Rectal smooth muscle tissue (tissue), 1 donor: Measurements from ENCODE around the gene CHST11.

Source experiments
- H3K27ac ChIP-seq: one replicate; pipeline ENCODE4 v1.7.0; 2013; ENCODE audit warnings: low read depth, low read length, inconsistent platforms
- H3K27me3 ChIP-seq: one replicate; pipeline ENCODE4 v1.7.0; 2013; ENCODE audit warnings: low read length; ENCODE audit not compliant: control insufficient read depth, insufficient read depth
- H3K36me3 ChIP-seq: one replicate; pipeline ENCODE4 v1.7.0; 2013; ENCODE audit warnings: low read length; ENCODE audit not compliant: control insufficient read depth, insufficient read depth
- H3K4me1 ChIP-seq: one replicate; pipeline ENCODE4 v1.7.0; 2013; ENCODE audit warnings: low read length; ENCODE audit not compliant: control insufficient read depth, insufficient read depth
- H3K4me3 ChIP-seq: one replicate; pipeline ENCODE4 v1.7.0; 2013; ENCODE audit warnings: low read length
- H3K9ac ChIP-seq: one replicate; pipeline ENCODE4 v1.7.0; 2013; ENCODE audit warnings: low read length

The CHST11 gene

DNA sequence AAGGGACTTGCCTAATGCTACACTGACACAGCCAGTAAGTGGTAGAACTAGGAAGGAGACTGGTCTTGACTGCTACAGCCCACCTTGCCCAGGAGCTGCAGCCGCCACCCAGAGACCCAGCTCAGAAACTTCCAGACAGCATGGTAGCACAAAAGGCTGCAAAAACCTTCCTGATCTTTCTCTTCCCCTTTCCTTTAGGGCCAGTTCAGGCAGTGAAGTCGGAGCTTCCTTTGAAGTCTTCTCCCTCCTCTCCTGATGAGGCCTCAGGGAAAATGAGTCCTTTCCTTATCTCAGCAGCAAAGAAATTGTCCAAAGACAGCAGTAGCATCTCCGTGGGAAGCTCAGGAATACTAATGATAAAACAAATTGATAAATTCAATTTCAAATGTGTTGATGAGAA lies 21.0 kb upstream of the CHST11 start:
- Histone ChIP-seq H3K9ac (no peak overlapping the region), H3K36me3 (no peaks in the 10 kb centered on the region), H3K27ac (no peak overlapping the region), H3K4me3 (no peak overlapping the region), H3K27me3 (no peaks in the 10 kb centered on the region), H3K4me1 (no peaks in the 10 kb centered on the region)

- H3K9ac ChIP-seq = no peak overlapping the region
- no peak overlapping the region for H3K27ac ChIP-seq
- no peaks in the 10 kb centered on the region for H3K27me3 ChIP-seq
- no peaks in the 10 kb centered on the region for H3K36me3 ChIP-seq
- H3K4me1 ChIP-seq = no peaks in the 10 kb centered on the region
- H3K4me3 ChIP-seq = no peak overlapping the region
Observed at GRCh38 chr12:104436790-104437189, 20.0 kb upstream of the CHST11 start.

DNA sequence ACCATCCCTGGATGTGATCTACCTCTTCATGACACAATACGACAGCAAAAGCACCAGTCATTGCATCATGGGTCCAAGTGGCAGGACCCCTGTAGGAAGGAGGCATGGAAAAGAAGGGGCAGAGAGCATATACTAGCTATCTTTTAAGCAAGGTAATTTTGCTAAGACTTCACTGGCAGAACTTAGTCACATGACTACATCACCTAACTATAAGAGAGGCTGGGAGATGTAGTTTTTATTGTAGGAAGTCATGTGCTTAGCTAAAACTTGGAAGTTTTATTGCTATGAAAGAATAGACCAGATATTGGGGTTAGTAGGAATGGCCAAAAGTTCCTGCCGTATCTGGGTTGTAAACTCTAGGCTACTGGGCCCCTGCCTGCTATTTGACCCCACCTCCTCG lies 18.6 kb upstream of the CHST11 start:
- H3K27me3 ChIP-seq = no peaks in the 10 kb centered on the region

DNA sequence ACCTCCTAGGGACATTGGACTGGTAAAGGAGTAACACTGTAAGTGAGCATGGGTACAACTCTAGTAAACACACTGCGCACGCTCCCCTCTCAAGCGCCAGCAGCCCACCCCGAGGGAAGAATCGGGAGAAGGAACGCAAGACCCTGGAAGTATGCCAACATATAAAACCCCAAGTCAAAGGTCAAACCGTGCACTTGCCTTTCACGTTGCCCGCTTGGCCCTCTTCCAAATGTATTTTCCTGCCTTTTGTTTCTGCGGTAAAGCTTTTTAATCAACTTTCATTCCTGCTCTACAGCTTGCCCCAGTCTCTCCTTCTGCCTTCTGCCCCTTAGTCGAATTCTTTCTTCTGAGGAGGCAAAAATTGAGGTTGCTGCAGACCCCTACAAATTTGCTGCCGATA lies 17.6 kb upstream of the CHST11 start:
- no peak overlapping the region for H3K27ac ChIP-seq
- no peaks in the 10 kb centered on the region for H3K4me1 ChIP-seq
- H3K9ac ChIP-seq = no peak overlapping the region
- H3K27me3 ChIP-seq = no peaks in the 10 kb centered on the region
- H3K4me3 ChIP-seq = no peak overlapping the region
- H3K36me3 ChIP-seq = no peaks in the 10 kb centered on the region

More for the DNA sequence above, 18.6 kb upstream of the CHST11 start:
- Histone ChIP-seq H3K36me3 (no peaks in the 10 kb centered on the region), H3K27ac (no peak overlapping the region), H3K9ac (no peak overlapping the region), H3K4me1 (no peaks in the 10 kb centered on the region), H3K4me3 (no peak overlapping the region)

GRCh38 chr12:104443008-104443407 lies 13.7 kb upstream of the CHST11 start:
- H3K4me3 ChIP-seq = no peak overlapping the region
- no peak overlapping the region for H3K27ac ChIP-seq
- no peaks in the 10 kb centered on the region for H3K27me3 ChIP-seq
- no peaks in the 10 kb centered on the region for H3K4me1 ChIP-seq
- no peak overlapping the region for H3K9ac ChIP-seq
- no peaks in the 10 kb centered on the region for H3K36me3 ChIP-seq

GRCh38 chr12:104446646-104447421 lies 9.9 kb upstream of the CHST11 start:
- Histone ChIP-seq H3K4me1 (no peaks in the 10 kb centered on the region), H3K36me3 (no peaks in the 10 kb centered on the region), H3K9ac (no peak overlapping the region), H3K4me3 (no peak overlapping the region), H3K27ac (no peak overlapping the region), H3K27me3 (no peaks in the 10 kb centered on the region)

- H3K4me1 ChIP-seq = no peaks in the 10 kb centered on the region
- H3K27me3 ChIP-seq = no peaks in the 10 kb centered on the region
- no peak overlapping the region for H3K4me3 ChIP-seq
- no peak overlapping the region for H3K9ac ChIP-seq
- H3K36me3 ChIP-seq = no peaks in the 10 kb centered on the region
- no peak overlapping the region for H3K27ac ChIP-seq
Observed at GRCh38 chr12:104448031-104448430, 8.7 kb upstream of the CHST11 start.

DNA sequence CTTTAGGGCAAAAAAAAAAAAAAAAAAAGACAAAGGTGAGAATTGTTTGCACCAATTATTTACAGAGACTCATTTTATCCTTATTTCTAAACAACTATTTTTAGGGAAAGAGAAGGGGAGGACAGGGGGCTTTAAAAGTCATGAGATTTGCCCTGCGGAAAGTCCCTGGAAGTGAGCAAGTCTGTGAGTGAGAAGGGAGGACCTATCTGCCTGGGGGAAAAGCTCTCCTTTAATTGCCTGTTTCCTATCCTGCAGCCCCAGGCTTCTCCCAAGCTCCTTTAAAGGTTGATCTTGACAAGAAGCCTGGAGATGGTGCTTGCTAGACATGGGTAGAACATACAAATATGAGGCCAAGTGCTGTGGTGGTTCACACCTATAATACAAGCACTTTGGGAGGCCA lies 8.3 kb upstream of the CHST11 start:
- Histone ChIP-seq H3K27me3 (no peaks in the 10 kb centered on the region), H3K4me3 (no peak overlapping the region), H3K4me1 (no peaks in the 10 kb centered on the region), H3K27ac (no peak overlapping the region), H3K36me3 (no peaks in the 10 kb centered on the region), H3K9ac (no peak overlapping the region)

GRCh38 chr12:104450700-104451099 lies 6.0 kb upstream of the CHST11 start:
- Histone ChIP-seq H3K27ac (no peak overlapping the region), H3K36me3 (no peaks in the 10 kb centered on the region), H3K4me1 (no peaks in the 10 kb centered on the region), H3K4me3 (no peak overlapping the region), H3K9ac (no peak overlapping the region), H3K27me3 (no peaks in the 10 kb centered on the region)

GRCh38 chr12:104452087-104452486 lies 4.7 kb upstream of the CHST11 start:
- H3K27me3 ChIP-seq = no peaks in the 10 kb centered on the region
- no peak overlapping the region for H3K27ac ChIP-seq

GRCh38 chr12:104453133-104453532 lies 3.6 kb upstream of the CHST11 start:
- Histone ChIP-seq H3K27ac (no peak overlapping the region), H3K27me3 (peaks cover 2% of the 10 kb centered on the region), H3K36me3 (no peaks in the 10 kb centered on the region), H3K4me3 (no peak overlapping the region), H3K9ac (no peak overlapping the region), H3K4me1 (no peaks in the 10 kb centered on the region)

More at GRCh38 chr12:104452087-104452486, 4.7 kb upstream of the CHST11 start:
- Histone ChIP-seq H3K9ac (no peak overlapping the region), H3K36me3 (no peaks in the 10 kb centered on the region), H3K4me1 (no peaks in the 10 kb centered on the region), H3K4me3 (no peak overlapping the region)

DNA sequence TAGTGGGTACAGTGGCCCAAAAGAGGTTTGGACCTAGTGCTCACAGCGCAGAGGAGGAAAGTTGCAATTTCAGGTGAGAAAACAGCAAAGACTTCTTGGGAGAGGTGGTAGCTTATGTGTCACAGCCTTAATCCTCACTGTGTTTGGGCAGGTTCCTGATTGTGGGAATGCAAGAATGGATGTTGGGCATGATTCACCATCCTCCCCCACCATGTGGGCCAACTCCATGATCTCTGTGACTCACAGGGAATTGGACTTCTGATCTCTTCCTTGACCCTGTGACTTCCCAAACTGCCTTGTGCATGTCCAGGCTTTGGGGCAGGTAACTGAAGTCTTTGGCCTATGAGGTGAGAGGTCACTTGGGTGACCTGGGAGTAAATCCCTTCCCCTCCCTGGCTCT lies 1.8 kb upstream of the CHST11 start:
- Histone ChIP-seq H3K4me1 (peaks cover 2% of the 10 kb centered on the region), H3K27ac (no peak overlapping the region), H3K36me3 (no peaks in the 10 kb centered on the region), H3K9ac (no peak overlapping the region), H3K27me3 (peaks cover 2% of the 10 kb centered on the region), H3K4me3 (no peak overlapping the region)
